Loucy (cell line): ENCODE results near the gene SLC17A7.

Experiments
- EZH2phosphoT487 ChIP-seq: fragments of 200-600 bp; IDR thresholded peaks from 2 replicates; pipeline ENCODE4 v1.6.1; 2018; ENCODE audit warnings: antibody characterized with exemption, mild to moderate bottlenecking, moderate library complexity, borderline replicate concordance
- TF ChIP-seq, protein P1 (sequence below): fragments of 200-600 bp; sonication (generic); conservative IDR thresholded peaks from 2 replicates; pipeline ENCODE4 v1.5.1; 2014; ENCODE audit warnings: mild to moderate bottlenecking, antibody characterized with exemption, low read length

DNA sequence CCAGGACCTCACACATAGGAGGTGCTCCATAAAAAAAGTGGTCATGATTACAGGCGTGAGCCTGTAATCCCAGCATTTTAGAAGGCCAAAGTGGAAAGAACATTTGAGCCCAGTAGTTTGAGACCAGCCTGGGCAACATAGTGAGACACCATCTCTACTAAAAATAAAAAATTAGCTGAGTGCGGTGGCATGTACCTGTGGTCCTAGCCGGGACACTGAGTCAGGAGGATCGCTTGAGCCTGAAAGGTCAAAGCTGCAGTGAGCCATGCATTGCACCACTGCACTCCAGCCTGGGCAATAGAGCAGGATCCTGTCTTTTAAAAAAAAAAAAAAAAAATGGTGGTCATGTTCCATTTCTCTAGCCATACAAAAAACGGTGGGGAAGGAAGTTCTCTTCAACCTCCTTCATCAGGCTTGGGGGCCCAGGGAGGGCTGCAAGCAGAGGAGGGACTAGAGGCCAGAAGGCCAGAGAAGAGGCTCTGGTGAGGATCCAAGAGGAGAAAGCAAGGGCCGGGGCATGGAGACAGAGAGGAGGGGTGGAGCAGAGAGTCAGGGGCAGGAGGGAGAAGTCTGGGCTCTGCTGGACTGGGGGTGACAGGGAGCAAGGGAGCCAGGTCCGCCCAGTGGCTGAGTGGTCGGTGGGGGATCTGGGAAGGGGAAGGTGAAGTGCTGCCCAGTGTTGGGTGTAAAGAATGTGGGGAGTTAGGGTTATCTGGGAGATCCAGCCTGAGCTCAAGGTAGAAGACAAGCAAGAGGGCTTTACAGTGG is 44.4 kb downstream of the SLC17A7 start:
- TF ChIP-seq, protein P1, sequence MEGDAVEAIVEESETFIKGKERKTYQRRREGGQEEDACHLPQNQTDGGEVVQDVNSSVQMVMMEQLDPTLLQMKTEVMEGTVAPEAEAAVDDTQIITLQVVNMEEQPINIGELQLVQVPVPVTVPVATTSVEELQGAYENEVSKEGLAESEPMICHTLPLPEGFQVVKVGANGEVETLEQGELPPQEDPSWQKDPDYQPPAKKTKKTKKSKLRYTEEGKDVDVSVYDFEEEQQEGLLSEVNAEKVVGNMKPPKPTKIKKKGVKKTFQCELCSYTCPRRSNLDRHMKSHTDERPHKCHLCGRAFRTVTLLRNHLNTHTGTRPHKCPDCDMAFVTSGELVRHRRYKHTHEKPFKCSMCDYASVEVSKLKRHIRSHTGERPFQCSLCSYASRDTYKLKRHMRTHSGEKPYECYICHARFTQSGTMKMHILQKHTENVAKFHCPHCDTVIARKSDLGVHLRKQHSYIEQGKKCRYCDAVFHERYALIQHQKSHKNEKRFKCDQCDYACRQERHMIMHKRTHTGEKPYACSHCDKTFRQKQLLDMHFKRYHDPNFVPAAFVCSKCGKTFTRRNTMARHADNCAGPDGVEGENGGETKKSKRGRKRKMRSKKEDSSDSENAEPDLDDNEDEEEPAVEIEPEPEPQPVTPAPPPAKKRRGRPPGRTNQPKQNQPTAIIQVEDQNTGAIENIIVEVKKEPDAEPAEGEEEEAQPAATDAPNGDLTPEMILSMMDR: no peak
- TF ChIP-seq EZH2phosphoT487: no peak
